Measurements from ENCODE around the gene SLC35E1.

SLC35E1 gene

GRCh38 chr19:16530540-16531379 lies 41.5 kb downstream of the SLC35E1 start:
- H3K4me3 ChIP-seq (replicated peaks in 1 of 2; ENCODE audit: low read depth in 2 of 2, low read length in 2 of 2) = no peak overlapping the region
- TF ChIP-seq CTCF (IDR thresholded peaks at IDR 0.05; ENCODE audit: low read depth, low read length) = no peak
- DNase-seq (ENCODE audit: low read depth in 2 of 2) = no peak

GRCh38 chr19:16529466-16530144 lies 42.6 kb downstream of the SLC35E1 start:
- DNase-seq (ENCODE audit: low read depth in 2 of 2) = no peak
- no peak for TF ChIP-seq CTCF (IDR thresholded peaks at IDR 0.05; ENCODE audit: low read depth, low read length)
- no peak overlapping the region for H3K4me3 ChIP-seq (replicated peaks in 1 of 2; ENCODE audit: low read depth in 2 of 2, low read length in 2 of 2)

- TF ChIP-seq CTCF (IDR thresholded peaks at IDR 0.05; ENCODE audit: low read depth, low read length) = peak; percentile 51
- DNase-seq (ENCODE audit: low read depth in 2 of 2) = peak; percentile 16 to 32
- no peak overlapping the region for H3K4me3 ChIP-seq (replicated peaks in 1 of 2; ENCODE audit: low read depth in 2 of 2, low read length in 2 of 2)
Observed at GRCh38 chr19:16527971-16528521, 44.2 kb downstream of the SLC35E1 start.

- H3K4me3 ChIP-seq (replicated peaks in 1 of 2; ENCODE audit: low read depth in 2 of 2, low read length in 2 of 2) = no peak overlapping the region
- DNase-seq (ENCODE audit: low read depth in 2 of 2) = no peak
- no peak for TF ChIP-seq CTCF (IDR thresholded peaks at IDR 0.05; ENCODE audit: low read depth, low read length)
Observed at GRCh38 chr19:16527334-16527935, 44.8 kb downstream of the SLC35E1 start.

- no peak overlapping the region for H3K4me3 ChIP-seq (replicated peaks in 1 of 2; ENCODE audit: low read depth in 2 of 2, low read length in 2 of 2)
- no peak for TF ChIP-seq CTCF (IDR thresholded peaks at IDR 0.05; ENCODE audit: low read depth, low read length)
- no peak for DNase-seq (ENCODE audit: low read depth in 2 of 2)
Observed at GRCh38 chr19:16525751-16526481, 46.3 kb downstream of the SLC35E1 start.

All from cardiac fibroblast (primary cell).